Measurements from ENCODE around the gene BEAN1. TPM values are rescaled to one million over a fixed set of nuclear protein-coding genes. Genes with fewer than 3 reads are reported as not detected.

Gene BEAN1
- total RNA-seq, 1 experiment from 2014 or later, result not detected

DNA sequence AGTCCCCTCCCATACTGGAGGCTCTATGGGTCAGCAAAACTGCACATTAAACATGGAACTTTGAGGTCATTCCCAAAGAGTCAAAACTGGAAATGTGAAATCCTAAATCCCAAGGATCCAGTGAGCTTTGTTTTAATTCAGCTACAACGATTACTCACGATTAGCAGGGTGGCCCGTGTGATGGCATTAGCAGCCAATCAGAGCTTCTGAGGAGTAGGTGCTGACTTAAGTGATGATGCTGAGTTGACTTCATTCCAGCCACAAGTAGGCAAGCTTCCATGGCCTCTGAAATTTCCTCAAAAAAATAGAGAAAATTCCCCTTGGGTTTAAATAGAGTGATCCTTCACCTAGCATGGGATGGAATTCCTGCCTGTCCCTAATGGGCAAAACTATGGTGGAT is 28.1 kb upstream of the BEAN1 start (continued):
- TF ChIP-seq, protein P1, sequence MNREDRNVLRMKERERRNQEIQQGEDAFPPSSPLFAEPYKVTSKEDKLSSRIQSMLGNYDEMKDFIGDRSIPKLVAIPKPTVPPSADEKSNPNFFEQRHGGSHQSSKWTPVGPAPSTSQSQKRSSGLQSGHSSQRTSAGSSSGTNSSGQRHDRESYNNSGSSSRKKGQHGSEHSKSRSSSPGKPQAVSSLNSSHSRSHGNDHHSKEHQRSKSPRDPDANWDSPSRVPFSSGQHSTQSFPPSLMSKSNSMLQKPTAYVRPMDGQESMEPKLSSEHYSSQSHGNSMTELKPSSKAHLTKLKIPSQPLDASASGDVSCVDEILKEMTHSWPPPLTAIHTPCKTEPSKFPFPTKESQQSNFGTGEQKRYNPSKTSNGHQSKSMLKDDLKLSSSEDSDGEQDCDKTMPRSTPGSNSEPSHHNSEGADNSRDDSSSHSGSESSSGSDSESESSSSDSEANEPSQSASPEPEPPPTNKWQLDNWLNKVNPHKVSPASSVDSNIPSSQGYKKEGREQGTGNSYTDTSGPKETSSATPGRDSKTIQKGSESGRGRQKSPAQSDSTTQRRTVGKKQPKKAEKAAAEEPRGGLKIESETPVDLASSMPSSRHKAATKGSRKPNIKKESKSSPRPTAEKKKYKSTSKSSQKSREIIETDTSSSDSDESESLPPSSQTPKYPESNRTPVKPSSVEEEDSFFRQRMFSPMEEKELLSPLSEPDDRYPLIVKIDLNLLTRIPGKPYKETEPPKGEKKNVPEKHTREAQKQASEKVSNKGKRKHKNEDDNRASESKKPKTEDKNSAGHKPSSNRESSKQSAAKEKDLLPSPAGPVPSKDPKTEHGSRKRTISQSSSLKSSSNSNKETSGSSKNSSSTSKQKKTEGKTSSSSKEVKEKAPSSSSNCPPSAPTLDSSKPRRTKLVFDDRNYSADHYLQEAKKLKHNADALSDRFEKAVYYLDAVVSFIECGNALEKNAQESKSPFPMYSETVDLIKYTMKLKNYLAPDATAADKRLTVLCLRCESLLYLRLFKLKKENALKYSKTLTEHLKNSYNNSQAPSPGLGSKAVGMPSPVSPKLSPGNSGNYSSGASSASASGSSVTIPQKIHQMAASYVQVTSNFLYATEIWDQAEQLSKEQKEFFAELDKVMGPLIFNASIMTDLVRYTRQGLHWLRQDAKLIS (CRISPR knock-in tag; IDR thresholded peaks at IDR 0.05; ENCODE audit: borderline replicate concordance), result no peak
- no peak for TF ChIP-seq FOXP1 (CRISPR knock-in tag; IDR thresholded peaks at IDR 0.05; ENCODE audit: borderline replicate concordance)
- TF ChIP-seq ZNF396 (CRISPR knock-in tag; IDR thresholded peaks at IDR 0.05; ENCODE audit: borderline replicate concordance), result no peak
- TF ChIP-seq IRF2 (CRISPR knock-in tag; IDR thresholded peaks at IDR 0.05; ENCODE audit: borderline replicate concordance, low read depth), result no peak
- TF ChIP-seq FOXJ3 (CRISPR knock-in tag; IDR thresholded peaks at IDR 0.05; ENCODE audit: borderline replicate concordance), result no peak

GRCh38 chr16:66399930-66400329 is 27.2 kb upstream of the BEAN1 start:
- peaks cover 17% of the 10 kb centered on the region for H3K4me1 Mint-ChIP-seq
- no peak overlapping the region for H3K27ac Mint-ChIP-seq
- DNase-seq (ENCODE audit: low spot score) (no peak), ATAC-seq (no peak)
- no peaks in the 10 kb centered on the region for H3K36me3 Mint-ChIP-seq
- no peak overlapping the region for H3K4me3 Mint-ChIP-seq
- H3K27me3 Mint-ChIP-seq (ENCODE audit: low read depth), result peaks cover 4% of the 10 kb centered on the region
- CTCF ChIA-PET, result interaction anchor here (0.5 to 1.5 kb wide), 4 partner anchors 42 to 918 kb away, joined by 3 to 5 read pairs (median 4); partner anchors contain the start of gene NAE1
- peaks cover 3% of the 10 kb centered on the region for H3K9me3 Mint-ChIP-seq
- POLR2A ChIA-PET, result no interaction called here
- TF ChIP-seq, protein P2, sequence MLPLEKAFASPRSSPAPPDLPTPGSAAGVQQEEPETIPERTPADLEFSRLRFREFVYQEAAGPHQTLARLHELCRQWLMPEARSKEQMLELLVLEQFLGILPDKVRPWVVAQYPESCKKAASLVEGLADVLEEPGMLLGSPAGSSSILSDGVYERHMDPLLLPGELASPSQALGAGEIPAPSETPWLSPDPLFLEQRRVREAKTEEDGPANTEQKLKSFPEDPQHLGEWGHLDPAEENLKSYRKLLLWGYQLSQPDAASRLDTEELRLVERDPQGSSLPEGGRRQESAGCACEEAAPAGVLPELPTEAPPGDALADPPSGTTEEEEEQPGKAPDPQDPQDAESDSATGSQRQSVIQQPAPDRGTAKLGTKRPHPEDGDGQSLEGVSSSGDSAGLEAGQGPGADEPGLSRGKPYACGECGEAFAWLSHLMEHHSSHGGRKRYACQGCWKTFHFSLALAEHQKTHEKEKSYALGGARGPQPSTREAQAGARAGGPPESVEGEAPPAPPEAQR (CRISPR knock-in tag; IDR thresholded peaks at IDR 0.05), result no peak
- TF ChIP-seq CTCF (IDR thresholded peaks at IDR 0.05), result no peak
- TF ChIP-seq GABPB1 (CRISPR knock-in tag; IDR thresholded peaks at IDR 0.05), result no peak
- TF ChIP-seq IRF1 (CRISPR knock-in tag; IDR thresholded peaks at IDR 0.05), result no peak
- TF ChIP-seq NR2C2 (CRISPR knock-in tag; IDR thresholded peaks at IDR 0.05), result no peak
- TF ChIP-seq SP1 (CRISPR knock-in tag; conservative IDR thresholded peaks at IDR 0.05), result no peak
- TF ChIP-seq, protein P3, sequence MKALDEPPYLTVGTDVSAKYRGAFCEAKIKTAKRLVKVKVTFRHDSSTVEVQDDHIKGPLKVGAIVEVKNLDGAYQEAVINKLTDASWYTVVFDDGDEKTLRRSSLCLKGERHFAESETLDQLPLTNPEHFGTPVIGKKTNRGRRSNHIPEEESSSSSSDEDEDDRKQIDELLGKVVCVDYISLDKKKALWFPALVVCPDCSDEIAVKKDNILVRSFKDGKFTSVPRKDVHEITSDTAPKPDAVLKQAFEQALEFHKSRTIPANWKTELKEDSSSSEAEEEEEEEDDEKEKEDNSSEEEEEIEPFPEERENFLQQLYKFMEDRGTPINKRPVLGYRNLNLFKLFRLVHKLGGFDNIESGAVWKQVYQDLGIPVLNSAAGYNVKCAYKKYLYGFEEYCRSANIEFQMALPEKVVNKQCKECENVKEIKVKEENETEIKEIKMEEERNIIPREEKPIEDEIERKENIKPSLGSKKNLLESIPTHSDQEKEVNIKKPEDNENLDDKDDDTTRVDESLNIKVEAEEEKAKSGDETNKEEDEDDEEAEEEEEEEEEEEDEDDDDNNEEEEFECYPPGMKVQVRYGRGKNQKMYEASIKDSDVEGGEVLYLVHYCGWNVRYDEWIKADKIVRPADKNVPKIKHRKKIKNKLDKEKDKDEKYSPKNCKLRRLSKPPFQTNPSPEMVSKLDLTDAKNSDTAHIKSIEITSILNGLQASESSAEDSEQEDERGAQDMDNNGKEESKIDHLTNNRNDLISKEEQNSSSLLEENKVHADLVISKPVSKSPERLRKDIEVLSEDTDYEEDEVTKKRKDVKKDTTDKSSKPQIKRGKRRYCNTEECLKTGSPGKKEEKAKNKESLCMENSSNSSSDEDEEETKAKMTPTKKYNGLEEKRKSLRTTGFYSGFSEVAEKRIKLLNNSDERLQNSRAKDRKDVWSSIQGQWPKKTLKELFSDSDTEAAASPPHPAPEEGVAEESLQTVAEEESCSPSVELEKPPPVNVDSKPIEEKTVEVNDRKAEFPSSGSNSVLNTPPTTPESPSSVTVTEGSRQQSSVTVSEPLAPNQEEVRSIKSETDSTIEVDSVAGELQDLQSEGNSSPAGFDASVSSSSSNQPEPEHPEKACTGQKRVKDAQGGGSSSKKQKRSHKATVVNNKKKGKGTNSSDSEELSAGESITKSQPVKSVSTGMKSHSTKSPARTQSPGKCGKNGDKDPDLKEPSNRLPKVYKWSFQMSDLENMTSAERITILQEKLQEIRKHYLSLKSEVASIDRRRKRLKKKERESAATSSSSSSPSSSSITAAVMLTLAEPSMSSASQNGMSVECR (CRISPR knock-in tag; IDR thresholded peaks at IDR 0.05; ENCODE audit: borderline replicate concordance), result no peak
- no peak for TF ChIP-seq NR1H2 (CRISPR knock-in tag; IDR thresholded peaks at IDR 0.05)
- no peak for TF ChIP-seq CREB1 (CRISPR knock-in tag; IDR thresholded peaks at IDR 0.05)
- TF ChIP-seq ETV6 (CRISPR knock-in tag; IDR thresholded peaks at IDR 0.05), result no peak
- TF ChIP-seq ZNF281 (CRISPR knock-in tag; IDR thresholded peaks at IDR 0.05), result no peak
- TF ChIP-seq, protein P4, sequence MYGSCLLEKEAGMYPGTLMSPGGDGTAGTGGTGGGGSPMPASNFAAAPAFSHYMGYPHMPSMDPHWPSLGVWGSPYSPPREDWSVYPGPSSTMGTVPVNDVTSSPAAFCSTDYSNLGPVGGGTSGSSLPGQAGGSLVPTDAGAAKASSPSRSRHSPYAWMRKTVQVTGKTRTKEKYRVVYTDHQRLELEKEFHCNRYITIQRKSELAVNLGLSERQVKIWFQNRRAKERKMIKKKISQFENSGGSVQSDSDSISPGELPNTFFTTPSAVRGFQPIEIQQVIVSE (CRISPR knock-in tag; IDR thresholded peaks at IDR 0.05; ENCODE audit: borderline replicate concordance), result no peak
- no peak for TF ChIP-seq PRRX2 (CRISPR knock-in tag; IDR thresholded peaks at IDR 0.05)
- TF ChIP-seq ZNF121 (CRISPR knock-in tag; IDR thresholded peaks at IDR 0.05), result no peak
- no peak for TF ChIP-seq MXD4 (CRISPR knock-in tag; IDR thresholded peaks at IDR 0.05; ENCODE audit: borderline replicate concordance)
- no peak for TF ChIP-seq NFE2L1 (CRISPR knock-in tag; IDR thresholded peaks at IDR 0.05)
- no peak for TF ChIP-seq GTF2I (CRISPR knock-in tag; conservative IDR thresholded peaks at IDR 0.05)
- TF ChIP-seq FOXJ3 (CRISPR knock-in tag; IDR thresholded peaks at IDR 0.05; ENCODE audit: borderline replicate concordance), result no peak

Measured in WTC11 (cell line).